HUDEP-2 (cell line): Measurements from ENCODE around the gene SLCO1C1.
A peak's percentile ranks its signal among the peaks of the same experiment; 100 is the strongest.
"Not testable (repeated sequence)": the region's sequence is repeated elsewhere in the genome, so short reads cannot be mapped to it uniquely, and the experiment has no call there.

ENCODE experiments used
- DNase-seq, 76 experiments: peaks; one replicate each; lab custom pipeline; 2025; ENCODE audit not compliant: unreplicated experiment in 76 of 76; lab: John Stamatoyannopoulos, UW

SLCO1C1 gene, protein sequence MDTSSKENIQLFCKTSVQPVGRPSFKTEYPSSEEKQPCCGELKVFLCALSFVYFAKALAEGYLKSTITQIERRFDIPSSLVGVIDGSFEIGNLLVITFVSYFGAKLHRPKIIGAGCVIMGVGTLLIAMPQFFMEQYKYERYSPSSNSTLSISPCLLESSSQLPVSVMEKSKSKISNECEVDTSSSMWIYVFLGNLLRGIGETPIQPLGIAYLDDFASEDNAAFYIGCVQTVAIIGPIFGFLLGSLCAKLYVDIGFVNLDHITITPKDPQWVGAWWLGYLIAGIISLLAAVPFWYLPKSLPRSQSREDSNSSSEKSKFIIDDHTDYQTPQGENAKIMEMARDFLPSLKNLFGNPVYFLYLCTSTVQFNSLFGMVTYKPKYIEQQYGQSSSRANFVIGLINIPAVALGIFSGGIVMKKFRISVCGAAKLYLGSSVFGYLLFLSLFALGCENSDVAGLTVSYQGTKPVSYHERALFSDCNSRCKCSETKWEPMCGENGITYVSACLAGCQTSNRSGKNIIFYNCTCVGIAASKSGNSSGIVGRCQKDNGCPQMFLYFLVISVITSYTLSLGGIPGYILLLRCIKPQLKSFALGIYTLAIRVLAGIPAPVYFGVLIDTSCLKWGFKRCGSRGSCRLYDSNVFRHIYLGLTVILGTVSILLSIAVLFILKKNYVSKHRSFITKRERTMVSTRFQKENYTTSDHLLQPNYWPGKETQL

DNA sequence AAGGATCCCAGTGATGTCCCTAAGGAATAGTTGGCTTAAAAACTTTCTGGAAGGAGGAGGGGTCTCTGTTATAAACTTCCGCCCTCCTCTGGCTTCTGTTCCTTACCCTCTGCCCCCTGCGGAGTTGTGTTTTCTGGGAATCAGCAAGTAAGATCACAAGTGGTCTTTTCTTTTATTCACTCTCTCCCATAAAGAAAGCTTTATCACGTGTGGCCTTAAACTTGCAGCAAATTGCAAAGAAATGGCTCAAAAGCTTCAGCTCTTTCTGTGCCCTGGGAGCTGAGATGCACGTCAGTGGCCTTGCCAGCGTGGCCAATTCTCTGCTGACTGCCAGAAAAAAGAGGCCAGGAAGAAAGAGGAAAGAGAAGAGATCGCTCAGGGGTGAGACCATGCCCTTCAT is at the start of gene SLCO1C1:
TSS of gene SLCO1C1 (plus strand) at position 101 of the 400 bp plus-strand sequence. CDS start 4,245 bp downstream, outside the sequence.
- no peak for DNase-seq

DNA sequence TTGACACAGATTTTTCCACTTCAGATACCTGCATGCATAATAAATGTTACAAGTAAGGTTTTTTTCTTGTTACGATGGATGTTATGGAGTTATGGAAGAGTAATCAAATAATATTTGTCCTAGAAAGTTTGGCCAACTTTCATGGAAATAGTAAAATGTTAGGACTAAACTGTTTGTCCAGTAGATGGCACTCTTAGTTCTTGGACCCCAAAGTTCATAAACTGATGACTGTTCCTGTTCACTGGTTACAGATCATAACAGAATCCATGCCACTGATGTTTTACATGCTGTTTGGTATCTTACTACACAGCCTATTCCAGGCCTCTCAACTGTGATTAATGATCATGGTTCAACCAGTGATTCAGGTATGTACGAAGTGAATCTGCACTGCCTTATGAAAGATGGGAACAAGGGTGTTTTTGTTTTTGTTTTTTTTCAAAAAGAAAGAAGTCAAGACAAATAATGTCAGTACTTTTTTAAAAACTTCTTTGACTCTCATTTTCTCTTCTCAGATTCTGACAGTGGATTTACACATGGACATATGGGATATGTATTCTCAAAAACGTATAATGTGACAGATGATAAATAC is 48.8 kb upstream of the SLCO1C1 start:
- DNase-seq: peak in 7 of 76 experiments; percentile 0 to 14 (median 8)

DNA sequence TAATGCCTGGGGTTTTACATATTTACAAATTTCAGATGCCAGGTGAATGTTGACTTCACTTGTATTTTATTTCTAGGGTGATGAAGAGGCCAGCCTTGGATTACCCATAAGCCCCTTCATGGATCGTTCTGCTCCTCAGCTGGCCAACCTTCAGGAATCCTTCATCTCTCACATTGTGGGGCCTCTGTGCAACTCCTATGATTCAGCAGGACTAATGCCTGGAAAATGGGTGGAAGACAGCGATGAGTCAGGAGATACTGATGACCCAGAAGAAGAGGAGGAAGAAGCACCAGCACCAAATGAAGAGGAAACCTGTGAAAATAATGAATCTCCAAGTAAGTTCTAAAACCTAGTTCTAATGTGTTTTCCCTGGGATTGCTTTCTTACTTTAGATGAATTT is 41.3 kb upstream of the SLCO1C1 start:
- DNase-seq: no peak

DNA sequence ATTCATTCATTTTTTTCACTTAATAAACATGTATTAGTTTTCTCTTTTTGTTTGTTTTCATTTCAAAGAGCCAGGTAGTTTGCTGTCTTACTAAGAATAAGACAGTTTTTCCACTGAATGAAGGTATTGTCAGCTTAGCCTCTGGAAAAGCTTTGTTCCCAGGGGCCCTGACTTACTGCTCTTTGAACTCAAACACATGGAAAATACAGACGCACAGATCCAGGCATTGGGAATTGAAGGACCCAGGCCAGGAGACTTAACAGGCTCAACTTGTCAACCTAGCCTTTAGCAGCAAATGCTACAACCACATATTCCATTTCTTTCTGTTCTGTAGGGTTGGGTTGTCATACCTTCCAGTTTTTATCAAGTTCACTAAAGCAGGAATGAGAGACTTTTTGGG is 38.5 kb upstream of the SLCO1C1 start:
- no peak for DNase-seq

DNA sequence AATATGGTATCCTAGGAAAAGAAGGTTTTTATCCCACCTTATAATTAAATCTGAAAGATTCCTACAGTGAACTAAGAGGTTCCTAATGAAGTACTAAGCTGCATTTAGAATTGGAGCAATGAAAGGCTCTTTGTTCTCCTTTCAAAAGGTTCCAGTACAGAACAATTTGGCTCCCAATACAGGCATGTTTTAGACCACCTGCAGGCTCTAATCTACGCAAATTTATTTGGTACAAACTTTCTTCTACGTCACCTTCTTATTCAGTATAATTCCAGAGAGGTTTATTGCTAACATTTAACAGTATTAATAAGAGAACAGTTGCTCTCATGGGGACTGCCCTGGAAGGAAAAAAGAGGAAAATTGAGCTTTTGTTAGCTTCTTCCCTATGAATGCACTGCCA is 37.6 kb upstream of the SLCO1C1 start:
- no peak for DNase-seq

DNA sequence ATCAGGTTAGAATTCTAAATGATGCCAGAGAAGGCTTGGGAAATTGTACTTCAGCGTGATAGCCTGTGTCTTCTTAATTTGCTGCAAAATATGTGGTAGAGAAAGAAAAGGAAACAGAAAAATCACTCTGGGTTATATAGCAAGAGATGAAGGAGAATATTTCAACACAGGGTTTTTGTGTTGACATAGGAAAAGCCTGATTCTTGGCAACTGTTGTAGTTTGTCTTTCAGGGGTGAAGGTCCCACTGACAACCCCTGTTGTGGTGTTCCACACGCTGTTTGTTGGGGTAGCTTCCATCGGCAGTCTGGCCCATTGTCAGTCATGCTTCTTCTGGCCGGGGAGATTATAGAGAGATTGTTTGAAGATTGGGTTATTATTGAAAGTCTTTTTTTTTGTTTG is 13.8 kb upstream of the SLCO1C1 start:
- no peak for DNase-seq

DNA sequence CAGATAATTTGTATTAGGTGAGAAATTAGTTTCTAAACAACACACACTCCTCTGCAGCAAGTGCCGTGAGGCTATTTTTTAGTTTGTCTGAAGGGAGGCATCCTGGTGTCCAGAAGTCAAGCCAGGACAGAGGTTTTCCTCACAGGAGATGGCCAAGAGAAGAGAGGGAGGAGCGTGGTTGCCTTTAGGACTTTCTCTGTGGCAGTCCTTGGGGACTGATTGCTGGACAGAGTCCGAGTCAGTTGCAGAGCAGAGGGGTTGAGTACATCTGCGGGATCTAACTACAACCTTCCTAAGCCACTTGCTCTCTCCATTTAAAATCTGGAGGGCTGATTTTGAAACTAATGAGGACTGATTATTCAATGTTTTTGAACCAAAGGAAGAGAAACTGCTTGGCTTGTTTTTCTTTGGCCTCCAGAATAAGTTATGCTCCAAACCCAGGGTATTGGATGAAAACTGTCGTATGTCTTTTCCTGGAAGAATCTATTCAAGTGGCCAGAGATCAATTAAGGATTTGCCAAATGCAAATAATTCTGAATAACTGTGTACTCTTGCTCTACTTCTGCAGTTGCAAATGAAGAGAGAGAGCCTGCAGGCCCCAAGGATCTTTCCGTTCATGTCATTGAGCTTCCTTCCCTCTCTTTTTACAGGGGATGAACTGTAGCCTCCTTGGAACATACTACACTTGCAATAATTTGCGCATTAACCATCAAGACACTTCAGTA is 1.2 kb downstream of the SLCO1C1 start:
- no peak for DNase-seq

DNA sequence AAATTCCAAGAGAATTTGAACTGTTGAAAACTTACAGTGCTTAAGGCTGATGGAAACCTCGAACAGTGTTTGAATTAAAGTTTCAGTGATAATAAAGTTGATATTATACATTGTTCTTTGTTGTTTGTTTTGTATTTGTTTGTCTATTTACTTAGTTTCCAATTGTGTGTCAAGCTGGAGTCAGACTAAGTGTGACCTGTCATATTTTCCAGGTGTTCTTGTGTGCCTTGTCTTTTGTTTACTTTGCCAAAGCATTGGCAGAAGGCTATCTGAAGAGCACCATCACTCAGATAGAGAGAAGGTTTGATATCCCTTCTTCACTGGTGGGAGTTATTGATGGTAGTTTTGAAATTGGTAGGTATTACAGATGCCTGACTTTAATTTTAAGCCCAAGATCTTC is 6.0 kb downstream of the SLCO1C1 start:
- no peak for DNase-seq

DNA sequence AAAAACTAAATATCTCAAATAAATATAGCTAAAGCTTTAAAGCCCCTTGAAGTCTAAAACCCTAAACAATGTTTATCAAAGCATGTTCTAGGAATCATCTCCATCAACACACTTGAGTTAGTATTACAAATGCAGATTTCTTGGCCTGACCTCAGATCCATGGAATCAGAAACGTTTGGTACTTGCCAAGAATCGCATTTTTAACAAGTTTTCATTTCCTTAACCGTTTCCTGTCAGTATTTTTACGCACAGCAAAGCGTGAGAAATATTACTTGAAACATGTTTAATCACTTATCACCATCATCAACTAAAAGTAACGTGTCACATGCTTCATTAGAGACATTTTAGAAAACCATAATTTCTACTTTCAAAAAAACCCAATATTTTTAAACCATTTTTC is 9.7 kb downstream of the SLCO1C1 start:
- no peak for DNase-seq

DNA sequence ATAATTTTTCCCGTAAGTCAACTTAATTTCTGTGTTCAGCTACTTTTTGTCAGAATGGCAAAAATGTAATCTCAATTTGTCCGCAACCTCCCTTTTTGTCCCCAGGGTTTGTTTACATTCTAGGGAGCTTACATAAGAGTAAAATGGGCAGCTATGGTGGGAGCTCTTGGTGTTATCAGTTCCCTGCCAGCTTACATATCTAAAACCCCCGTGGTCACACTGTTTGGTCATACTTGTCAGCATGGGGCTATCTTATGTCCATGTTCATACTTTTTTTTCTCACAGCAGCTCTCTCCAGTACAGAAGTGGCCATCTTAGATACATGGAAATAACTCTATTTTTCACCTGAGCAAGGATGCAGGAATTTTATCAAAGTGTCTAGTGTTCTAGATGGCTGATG is 16.7 kb downstream of the SLCO1C1 start:
- DNase-seq: peak in 5 of 76 experiments; percentile 20 to 43 (median 33)

DNA sequence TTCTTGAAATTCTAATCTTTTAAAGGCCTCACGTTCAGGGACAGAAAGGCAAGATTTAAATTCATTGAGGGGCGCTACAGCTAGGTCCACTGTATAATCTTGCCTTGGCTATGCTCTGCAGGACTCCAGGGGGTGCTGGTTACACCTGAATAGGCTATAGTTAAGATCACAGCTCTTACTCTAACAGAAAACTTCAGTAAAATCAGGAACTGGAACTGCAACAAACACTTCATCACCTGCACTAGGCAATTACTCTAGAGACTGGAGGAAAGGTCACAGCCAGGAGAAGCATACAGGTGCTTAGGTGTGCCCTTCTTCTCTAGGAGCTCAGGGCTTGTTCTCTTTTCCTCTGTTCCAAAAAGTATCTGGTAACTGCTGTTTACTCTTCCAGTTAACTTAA is 20.9 kb downstream of the SLCO1C1 start:
- no peak for DNase-seq

DNA sequence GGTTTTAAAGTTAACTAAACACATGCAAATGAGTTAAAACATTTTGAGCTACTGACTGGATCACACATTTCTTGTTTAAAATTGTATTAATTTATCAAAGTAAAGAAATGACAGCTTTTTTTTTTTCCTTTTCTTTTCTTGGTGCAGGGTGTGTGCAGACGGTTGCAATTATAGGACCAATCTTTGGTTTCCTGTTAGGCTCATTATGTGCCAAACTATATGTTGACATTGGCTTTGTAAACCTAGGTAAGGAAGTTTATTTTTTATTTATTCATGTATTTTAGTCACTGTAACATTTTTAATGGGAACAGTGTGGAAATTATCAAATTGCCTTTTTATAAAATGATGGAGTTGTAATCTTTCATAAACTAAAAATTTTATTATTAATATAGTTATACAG is 21.9 kb downstream of the SLCO1C1 start:
- DNase-seq: no peak

DNA sequence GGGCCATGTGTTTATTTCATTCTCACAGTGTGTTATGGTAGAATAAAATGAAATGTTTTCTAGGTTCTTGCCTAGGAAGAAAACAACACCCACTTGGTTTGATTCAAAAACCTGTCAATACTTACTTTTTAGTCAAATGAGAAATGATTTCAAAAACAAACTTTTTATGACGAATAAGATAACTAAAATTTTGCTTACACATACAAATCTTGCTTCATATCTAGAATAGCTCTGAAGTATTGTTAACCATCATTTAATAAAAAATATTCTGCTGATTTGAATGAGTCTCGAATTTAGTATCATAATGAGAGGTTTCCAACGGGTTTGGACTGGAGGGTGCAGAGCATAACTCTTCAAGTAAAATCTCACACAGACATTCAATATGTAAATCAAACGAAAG is 23.2 kb downstream of the SLCO1C1 start:
- no peak for DNase-seq

DNA sequence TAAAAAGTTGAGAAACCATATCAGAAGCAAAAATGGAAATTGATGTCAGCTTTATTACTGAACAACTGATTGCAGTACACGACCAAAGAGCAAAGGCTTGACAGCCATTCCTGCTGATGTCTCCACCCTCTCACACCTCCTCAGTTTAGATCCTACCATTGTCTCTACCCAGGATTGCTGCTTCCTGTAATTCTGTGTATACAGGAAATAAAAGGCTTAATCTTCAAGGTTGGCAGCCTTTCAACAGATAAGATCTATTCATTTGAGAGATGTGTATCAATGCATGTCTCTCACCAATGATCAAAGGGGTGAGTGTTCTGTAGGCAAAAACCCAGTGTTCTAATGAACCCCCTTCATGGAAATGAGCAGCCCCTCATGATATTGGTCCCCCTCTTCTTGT is 27.0 kb downstream of the SLCO1C1 start:
- DNase-seq: no peak

DNA sequence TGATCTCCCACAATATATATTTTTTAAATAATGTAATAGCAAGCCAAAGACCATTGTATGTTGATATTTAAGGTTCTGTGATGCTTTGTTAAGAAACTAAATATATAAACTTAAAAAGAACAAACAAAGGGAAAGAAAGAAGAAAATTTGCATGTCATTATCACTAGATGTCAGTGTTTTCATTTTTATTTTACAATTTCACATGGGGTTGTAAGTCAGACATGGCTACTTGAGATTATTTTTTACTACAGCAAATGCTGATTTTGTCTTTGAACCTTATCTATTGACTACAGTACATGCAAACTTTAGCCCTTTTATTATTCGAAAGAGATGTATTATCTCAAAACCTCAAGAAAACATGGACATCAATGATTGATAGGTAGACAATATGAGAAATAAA is 36.1 kb downstream of the SLCO1C1 start:
- DNase-seq: no peak

DNA sequence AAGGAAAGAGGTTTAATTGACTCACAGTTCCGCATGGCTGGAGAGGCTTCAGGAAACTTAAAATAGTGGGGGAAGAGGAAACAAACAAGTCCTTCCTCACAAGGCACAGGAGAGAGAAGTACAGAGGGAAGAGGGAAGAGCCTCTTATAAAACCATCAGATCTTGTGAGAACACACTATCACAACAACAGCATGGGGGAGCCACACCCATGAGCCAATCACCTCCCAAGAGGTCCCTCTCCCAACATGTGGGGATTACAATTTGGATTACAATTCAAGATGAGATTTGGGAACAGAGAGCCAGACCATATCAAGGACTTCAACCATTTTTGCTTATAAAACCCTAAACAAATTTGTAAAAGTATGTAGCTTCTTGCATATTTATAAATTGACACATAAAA is 45.8 kb downstream of the SLCO1C1 start:
- no peak for DNase-seq

DNA sequence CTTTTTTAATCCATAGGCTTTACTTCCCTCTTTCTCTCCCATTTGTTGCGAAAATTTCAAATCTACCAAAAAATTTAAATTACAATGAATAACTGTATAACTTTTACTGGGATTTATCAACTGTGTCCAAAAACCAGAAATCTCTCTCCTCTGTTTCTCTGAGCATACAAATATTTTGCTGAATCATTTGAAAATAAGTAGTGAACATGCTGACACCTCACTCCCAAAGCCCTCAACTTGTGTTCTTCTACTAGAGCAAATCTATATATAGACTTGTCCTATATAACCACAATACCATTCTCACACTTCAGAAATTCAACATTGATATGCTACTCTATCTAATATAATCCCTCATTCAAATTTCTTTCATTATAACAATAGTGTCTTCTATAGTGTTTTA is 53.1 kb downstream of the SLCO1C1 start:
- DNase-seq: no peak

DNA sequence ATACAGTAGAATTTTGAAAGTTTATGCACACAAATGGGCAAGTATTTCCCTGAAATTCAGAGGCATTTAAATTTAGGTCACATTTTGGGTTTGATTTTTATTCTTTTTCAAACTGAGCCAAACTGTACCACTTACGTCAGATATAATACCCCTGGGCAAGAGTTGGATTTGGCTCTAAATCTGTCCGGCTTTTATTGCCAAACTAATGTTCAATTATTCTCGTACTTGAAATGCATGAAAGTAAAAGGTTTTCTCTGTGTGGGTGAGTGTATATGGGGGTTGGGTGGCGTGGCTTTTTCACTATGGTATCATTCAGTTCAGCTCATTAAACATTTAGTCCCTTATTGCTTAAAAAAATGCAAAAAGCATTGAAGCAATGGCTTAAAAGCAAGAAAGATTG is 55.9 kb downstream of the SLCO1C1 start:
- no peak for DNase-seq

DNA sequence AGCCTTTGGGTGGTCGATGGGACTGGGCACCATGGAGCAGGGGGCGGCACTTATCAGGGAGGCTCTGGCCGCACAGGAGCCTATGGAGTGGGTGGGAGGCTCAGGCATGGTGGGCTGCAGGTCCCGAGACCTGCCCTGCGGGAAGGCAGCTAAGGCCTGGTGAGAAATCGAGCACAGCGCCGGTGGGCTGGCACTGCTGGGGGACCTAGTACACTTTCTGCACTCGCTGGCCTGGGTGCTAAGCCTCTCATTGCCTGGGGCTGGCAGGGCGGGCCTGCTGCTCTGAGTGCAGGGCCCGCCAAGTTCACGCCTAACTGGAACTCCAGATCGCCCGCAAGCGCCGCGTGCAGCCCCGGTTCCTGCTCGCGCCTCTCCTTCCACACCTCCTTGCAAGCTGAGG is 82.3 kb downstream of the SLCO1C1 start:
- DNase-seq: no peak

DNA sequence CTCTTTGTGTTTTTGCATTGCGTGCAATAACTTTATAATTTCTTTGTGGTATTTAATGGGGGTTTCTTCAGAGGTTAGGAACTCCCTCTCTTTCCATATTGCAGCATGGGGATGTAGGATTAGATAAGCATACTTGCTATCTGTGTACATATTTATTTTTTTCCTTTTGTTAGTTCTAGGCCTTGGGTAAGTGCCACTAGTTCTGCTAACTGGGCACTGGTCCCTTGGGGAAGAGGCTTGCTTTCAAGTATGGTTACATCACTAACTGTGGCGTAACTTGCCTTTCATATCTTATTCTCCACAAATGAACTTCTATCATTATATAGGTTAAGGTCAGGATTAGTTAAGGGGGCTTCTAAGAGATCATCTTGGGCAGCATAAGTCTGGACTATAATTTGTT is 83.8 kb downstream of the SLCO1C1 start:
- DNase-seq: no peak

DNA sequence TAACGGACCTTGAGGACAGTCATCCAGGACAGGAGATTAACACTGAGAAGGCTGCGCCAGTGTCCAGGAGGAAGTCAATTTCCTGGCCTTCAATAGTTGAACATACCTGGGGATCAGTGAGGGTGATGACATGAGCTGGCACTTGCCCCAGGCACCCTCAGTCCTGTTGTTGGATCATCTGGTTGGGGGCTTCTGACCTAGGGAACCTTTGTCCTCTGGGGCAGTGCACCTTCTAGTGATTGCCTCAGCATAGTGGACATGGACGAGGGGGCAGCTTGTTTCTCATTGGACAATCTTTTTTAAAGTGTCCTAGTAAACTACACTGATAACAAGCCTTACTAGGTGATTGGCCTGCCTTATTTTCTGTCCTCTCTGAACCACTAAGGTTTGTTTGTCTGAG is 84.8 kb downstream of the SLCO1C1 start:
- DNase-seq: not testable (repeated sequence)
